GM19193 (cell line): Measurements from ENCODE around the gene NXPH3.

Experiments used
- POLR2A ChIP-seq: IDR thresholded peaks from 4 replicates; pipeline ENCODE4 v1.6.1; 2011; ENCODE audit not compliant: insufficient read depth, insufficient read length; ENCODE audit errors: extremely low read depth

The NXPH3 gene

DNA sequence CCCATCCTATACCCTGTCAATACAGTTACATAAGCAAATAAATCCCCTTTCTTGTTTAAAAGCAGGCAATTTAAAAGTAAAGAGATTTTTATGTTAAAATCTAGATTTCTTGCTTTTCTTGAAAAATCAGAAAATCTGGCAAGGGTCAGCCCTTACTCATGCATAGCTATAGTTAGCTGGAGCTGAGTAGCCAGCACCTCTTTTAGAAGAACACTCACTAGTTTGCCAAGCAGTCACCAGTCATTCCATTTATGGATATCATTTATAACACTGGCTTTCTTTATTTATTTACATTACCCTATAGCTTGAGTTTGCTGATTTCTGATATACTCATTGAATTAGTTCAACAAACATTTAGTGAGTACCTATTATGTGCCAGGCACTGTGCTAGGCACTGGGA lies 45.7 kb downstream of the NXPH3 start:
- TF ChIP-seq POLR2A = no peak

DNA sequence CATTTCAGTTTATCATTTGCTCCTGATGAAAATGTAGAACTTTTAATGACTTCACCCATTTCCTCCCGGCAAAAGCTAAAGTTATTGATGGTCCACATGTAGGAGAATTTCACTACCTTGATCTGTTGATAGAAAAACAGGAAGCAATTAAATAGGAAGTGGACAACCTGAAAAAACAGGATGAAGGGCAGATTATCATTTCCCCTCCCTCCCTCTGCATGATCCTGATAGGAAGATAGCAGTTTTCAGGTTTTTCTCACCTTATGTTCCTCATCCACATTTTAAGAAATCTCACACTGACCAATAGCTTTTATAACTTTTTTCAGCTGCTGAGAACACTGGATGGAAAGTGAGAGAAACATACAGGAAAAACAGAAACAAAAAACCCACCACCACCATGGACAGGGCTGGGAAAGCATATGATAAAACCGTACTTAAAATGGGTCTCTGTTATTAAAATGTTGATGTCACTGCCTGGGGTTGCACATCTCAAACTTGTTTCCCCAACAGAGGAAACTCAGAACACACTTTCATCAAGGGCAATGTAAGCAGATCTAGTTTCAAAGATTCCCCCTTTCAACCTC lies 46.4 kb downstream of the NXPH3 start:
- TF ChIP-seq POLR2A = no peak

DNA sequence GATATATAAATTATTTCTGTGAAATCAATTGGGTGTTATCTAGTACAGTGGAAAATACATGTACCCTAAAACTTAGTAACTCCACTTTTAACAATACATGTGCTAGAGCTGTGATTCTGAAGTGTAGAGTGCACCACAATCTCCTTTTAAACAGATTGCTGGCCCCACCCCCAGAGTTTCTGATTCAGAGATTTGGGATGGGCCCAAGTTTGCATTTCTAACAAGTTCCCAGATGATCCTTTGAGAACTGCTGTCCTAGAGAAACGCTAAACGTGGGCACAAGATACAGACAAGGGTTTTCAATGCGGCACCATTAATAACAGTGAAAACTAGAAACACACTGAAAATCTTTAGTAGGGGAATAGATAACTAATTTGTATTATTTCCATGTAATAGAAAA lies 49.2 kb downstream of the NXPH3 start:
- no peak for TF ChIP-seq POLR2A

DNA sequence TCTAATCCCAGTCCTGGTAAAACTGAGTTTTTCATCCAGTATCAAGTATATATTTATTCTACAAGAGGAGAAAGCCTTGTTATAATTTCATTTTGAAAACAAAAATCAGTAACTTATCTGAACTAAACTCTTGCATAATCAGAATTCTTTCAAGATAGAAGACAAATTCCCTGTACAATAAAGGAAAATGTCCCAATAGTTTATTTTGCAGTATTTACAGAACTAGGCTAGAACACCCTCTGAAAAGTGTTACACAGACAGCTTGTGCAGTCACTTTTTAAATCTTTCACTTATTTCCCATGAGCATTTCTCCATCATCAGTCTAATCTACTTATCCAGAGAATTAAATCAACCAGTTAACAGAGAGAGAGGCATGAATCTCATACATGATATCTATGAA lies 53.8 kb downstream of the NXPH3 start:
- no peak for TF ChIP-seq POLR2A

DNA sequence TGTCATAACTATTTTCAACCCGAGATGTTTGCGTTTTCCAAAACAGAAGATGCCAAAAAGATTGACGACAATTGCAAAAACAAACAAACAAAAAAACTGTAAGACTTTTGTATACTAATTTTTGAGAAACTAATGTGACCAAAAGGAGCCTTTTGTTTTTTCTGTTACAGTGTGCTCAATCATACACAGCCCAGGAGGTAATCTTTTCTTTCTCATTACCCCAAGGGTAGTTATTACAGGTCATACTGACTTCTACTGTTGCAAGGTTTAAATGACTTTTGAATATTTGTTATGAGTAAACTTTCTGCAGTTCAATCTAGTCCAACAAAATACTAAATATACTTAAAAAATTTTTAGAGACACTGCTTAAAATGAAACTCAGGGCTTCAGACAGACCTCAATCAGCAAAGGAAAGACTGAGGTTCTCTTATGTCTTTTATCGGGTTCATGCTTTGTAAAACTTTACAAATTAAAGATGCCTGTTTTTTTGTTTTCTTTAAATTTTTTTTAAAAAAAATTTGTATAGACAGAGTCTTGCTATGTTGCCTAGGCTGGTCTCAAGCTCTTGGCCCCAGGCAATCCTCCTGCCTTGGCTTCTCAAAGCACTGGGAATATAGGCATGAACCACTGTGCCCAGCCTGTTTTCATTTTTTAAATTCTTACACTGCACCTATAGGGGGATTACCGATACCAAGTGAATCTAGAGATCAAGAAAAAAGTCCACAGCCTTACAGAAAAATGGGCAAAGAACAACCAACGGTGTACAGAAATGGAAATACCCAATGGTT lies 54.6 kb downstream of the NXPH3 start:
- TF ChIP-seq POLR2A = no peak

DNA sequence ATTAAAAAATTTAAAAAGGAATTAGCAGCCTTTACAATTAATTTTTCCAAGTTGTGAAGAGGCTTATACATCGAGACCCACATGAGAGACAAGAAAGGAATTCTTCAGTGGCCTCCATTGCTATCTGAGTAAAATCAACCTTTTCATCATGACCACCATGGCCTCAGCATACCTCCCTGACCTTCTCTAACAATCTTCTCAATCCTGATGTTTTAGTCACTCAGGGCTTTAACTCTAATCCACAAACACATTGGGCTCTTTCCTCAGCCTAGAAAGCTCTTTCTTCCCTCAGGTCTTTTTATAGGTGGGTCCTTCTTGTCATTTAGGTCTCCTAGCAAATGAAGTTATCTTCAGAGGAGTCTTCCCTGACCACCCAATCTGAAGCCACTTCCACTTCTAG lies 55.8 kb downstream of the NXPH3 start:
- TF ChIP-seq POLR2A = no peak
